Neural progenitor cell (in vitro differentiated cells): ENCODE data around the gene NBEA. TPM values are rescaled to one million over a fixed set of nuclear protein-coding genes. Genes with fewer than 3 reads are reported as not detected.

Source experiments
- DNase-seq: peaks from one replicate; pipeline ENCODE4 v3.0.0-alpha.2; 2016; ENCODE audit warnings: low spot score
- H2AFZ ChIP-seq: fragments of 200-600 bp; sonication (generic); replicated peaks from 2 replicates; pipeline ENCODE4 v1.6.1; 2016; ENCODE audit warnings: antibody characterized with exemption
- H3F3A ChIP-seq: fragments of 200-600 bp; sonication (generic); 2 replicates; pipeline ENCODE4 v1.6.1; 2016; ENCODE audit warnings: antibody characterized with exemption, low read depth
- H3K27ac ChIP-seq: fragments of 200-600 bp; sonication (generic); 2 replicates; pipeline ENCODE4 v1.5.1; 2016; ENCODE audit warnings: mild to moderate bottlenecking
- H3K27me3 ChIP-seq: fragments of 200-600 bp; sonication (generic); 2 replicates; pipeline ENCODE4 v1.6.1; 2016; ENCODE audit warnings: mild to moderate bottlenecking, moderate library complexity
- H3K36me3 ChIP-seq: fragments of 200-600 bp; sonication (generic); 2 replicates; pipeline ENCODE4 v1.5.1; 2016
- H3K4me1 ChIP-seq: fragments of 200-600 bp; sonication (generic); 2 replicates; pipeline ENCODE4 v1.6.1; 2016; ENCODE audit warnings: mixed run types
- H3K4me2 ChIP-seq: fragments of 200-600 bp; sonication (generic); 2 replicates; pipeline ENCODE4 v1.6.1; 2016
- H3K4me3 ChIP-seq: fragments of 200-600 bp; sonication (generic); 2 replicates; pipeline ENCODE4 v1.5.1; 2016
- H3K79me2 ChIP-seq: fragments of 200-600 bp; sonication (generic); 2 replicates; pipeline ENCODE4 v1.6.1; 2016; ENCODE audit warnings: low read depth
- H3K9ac ChIP-seq: fragments of 200-600 bp; sonication (generic); 2 replicates; pipeline ENCODE4 v1.6.1; 2016
- H3K9me3 ChIP-seq: fragments of 200-600 bp; sonication (generic); 2 replicates; pipeline ENCODE4 v1.5.1; 2016; ENCODE audit warnings: low read depth
- H4K20me1 ChIP-seq: fragments of 200-600 bp; sonication (generic); 2 replicates; pipeline ENCODE4 v1.6.1; 2016; ENCODE audit warnings: low read depth
- H3K27ac Mint-ChIP-seq: 3 replicates; pipeline ENCODE4 v1.8.0; 2021; ENCODE audit warnings: mixed read lengths
- H3K27me3 Mint-ChIP-seq: 2 replicates; pipeline ENCODE4 v1.8.0; 2022; ENCODE audit warnings: low read depth, mild to moderate bottlenecking, inconsistent platforms, moderate library complexity, mixed read lengths; ENCODE audit not compliant: insufficient read depth
- H3K36me3 Mint-ChIP-seq: 3 replicates; pipeline ENCODE4 v1.8.0; 2021; ENCODE audit warnings: mixed read lengths
- H3K4me1 Mint-ChIP-seq: 3 replicates; pipeline ENCODE4 v1.8.0; 2021; ENCODE audit warnings: mixed read lengths
- H3K4me3 Mint-ChIP-seq: 3 replicates; pipeline ENCODE4 v1.8.0; 2021; ENCODE audit warnings: mild to moderate bottlenecking, moderate library complexity, mixed read lengths
- H3K9me3 Mint-ChIP-seq: 3 replicates; pipeline ENCODE4 v1.8.0; 2020; ENCODE audit warnings: mixed read lengths
- EZH2 ChIP-seq: fragments of 200-600 bp; sonication (generic); IDR thresholded peaks from 2 replicates; pipeline ENCODE4 v1.6.1; 2017; ENCODE audit warnings: antibody characterized with exemption, mild to moderate bottlenecking, moderate library complexity
- EZH2phosphoT487 ChIP-seq: fragments of 200-600 bp; sonication (generic); IDR thresholded peaks from 2 replicates; pipeline ENCODE4 v1.6.1; 2017; ENCODE audit warnings: antibody characterized with exemption
- total RNA-seq: library from RNA; depleted of rRNA; stranded (reverse); fragments of >200 nt; gene quantifications from 2 replicates; pipeline ENCODE4 v1.2.3, GENCODE V29; 2015; ENCODE audit warnings: low replicate concordance
- TF ChIP-seq, protein P1 (sequence below): fragments of 200-600 bp; sonication (generic); IDR thresholded peaks from 2 replicates; pipeline ENCODE4 v1.5.1; 2017; ENCODE audit warnings: antibody characterized with exemption, mild to moderate bottlenecking

The NBEA gene
- total RNA-seq, 1 donor from 2014 or later, result 31.0 TPM

DNA sequence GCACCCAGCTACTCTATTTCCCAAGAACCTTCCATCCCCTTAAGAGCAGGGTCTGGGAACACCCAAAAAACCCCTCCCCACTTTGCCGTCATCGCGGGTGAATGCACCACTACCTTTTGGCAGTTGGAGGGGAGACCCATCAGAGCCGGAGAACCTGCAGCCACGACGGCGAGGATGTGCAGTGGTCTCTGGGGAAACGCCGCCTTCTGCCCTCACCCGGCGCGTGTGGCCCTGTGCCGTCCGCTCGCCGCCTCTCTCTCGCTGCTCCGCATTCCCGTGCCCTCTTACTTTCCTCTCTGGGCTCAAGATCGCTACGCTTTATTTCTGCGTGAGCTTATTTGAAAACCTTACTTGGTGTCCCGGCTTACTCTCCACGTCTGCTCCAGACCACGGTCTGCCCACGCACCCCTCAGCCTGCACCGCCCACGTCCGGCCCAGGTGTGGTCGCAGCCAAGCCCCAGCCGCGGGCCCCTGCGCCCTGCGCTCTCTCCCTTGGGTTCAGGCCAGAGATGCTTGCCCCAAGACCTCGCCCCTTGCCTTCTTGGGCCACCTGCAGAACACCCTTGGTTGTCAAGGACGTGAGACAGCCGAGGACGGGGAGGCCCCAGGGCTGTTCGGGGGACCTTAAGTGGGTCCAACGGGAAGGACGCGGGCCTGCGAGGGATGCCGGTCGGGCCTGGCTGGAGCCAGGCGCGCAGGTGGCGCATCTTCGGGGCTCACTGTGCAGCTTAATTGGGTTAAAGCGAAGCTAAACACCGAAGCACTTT, 536.4 kb downstream of the NBEA start:
- Histone ChIP-seq H2AFZ (no peak overlapping the region), H3K4me2 (peak overlapping the region; percentile 87), H3K9ac (no peak overlapping the region), H3F3A (peaks cover 71% of the 10 kb centered on the region), H3K9me3 (no peaks in the 10 kb centered on the region), H3K4me1 (peaks cover 44% of the 10 kb centered on the region), H4K20me1 (peaks cover 72% of the 10 kb centered on the region), H3K36me3 (no peaks in the 10 kb centered on the region), H3K4me3 (peak overlapping the region; percentile 46), H3K79me2 (no peaks in the 10 kb centered on the region), H3K27ac (no peak overlapping the region), H3K27me3 (peaks cover 71% of the 10 kb centered on the region)
- Mint-ChIP-seq H3K4me1 (peaks cover 42% of the 10 kb centered on the region), H3K36me3 (no peaks in the 10 kb centered on the region), H3K4me3 (peak overlapping the region; percentile 72), H3K9me3 (no peaks in the 10 kb centered on the region), H3K27ac (no peak overlapping the region), H3K27me3 (peaks cover 58% of the 10 kb centered on the region)
- peak; percentile 55 for TF ChIP-seq EZH2
- TF ChIP-seq, protein P1, sequence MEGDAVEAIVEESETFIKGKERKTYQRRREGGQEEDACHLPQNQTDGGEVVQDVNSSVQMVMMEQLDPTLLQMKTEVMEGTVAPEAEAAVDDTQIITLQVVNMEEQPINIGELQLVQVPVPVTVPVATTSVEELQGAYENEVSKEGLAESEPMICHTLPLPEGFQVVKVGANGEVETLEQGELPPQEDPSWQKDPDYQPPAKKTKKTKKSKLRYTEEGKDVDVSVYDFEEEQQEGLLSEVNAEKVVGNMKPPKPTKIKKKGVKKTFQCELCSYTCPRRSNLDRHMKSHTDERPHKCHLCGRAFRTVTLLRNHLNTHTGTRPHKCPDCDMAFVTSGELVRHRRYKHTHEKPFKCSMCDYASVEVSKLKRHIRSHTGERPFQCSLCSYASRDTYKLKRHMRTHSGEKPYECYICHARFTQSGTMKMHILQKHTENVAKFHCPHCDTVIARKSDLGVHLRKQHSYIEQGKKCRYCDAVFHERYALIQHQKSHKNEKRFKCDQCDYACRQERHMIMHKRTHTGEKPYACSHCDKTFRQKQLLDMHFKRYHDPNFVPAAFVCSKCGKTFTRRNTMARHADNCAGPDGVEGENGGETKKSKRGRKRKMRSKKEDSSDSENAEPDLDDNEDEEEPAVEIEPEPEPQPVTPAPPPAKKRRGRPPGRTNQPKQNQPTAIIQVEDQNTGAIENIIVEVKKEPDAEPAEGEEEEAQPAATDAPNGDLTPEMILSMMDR, result no peak
- peak; percentile 40 for TF ChIP-seq EZH2phosphoT487
- peak; percentile 82 for DNase-seq

GRCh38 chr13:35479038-35479492, 537.0 kb downstream of the NBEA start:
- Mint-ChIP-seq H3K4me3 (peak overlapping the region; percentile 72), H3K27ac (no peak overlapping the region), H3K9me3 (no peaks in the 10 kb centered on the region), H3K27me3 (peaks cover 53% of the 10 kb centered on the region), H3K36me3 (no peaks in the 10 kb centered on the region), H3K4me1 (peaks cover 42% of the 10 kb centered on the region)
- Histone ChIP-seq H3K36me3 (no peaks in the 10 kb centered on the region), H3F3A (peaks cover 71% of the 10 kb centered on the region), H4K20me1 (peaks cover 66% of the 10 kb centered on the region), H3K4me2 (peak overlapping the region; percentile 87), H3K9ac (no peak overlapping the region), H3K9me3 (no peaks in the 10 kb centered on the region), H3K27me3 (peaks cover 64% of the 10 kb centered on the region), H3K27ac (no peak overlapping the region), H3K4me3 (peak overlapping the region; percentile 46), H3K79me2 (no peaks in the 10 kb centered on the region), H2AFZ (no peak overlapping the region), H3K4me1 (peaks cover 44% of the 10 kb centered on the region)
- peak; percentile 81 for DNase-seq
- TF ChIP-seq EZH2phosphoT487, result no peak
- TF ChIP-seq, protein P1, result no peak
- no peak for TF ChIP-seq EZH2

GRCh38 chr13:35479706-35480105, 537.6 kb downstream of the NBEA start:
- H3K9ac ChIP-seq, result no peak overlapping the region
- Mint-ChIP-seq H3K36me3 (no peaks in the 10 kb centered on the region), H3K4me1 (peaks cover 39% of the 10 kb centered on the region), H3K4me3 (no peak overlapping the region), H3K27ac (no peak overlapping the region), H3K27me3 (peaks cover 49% of the 10 kb centered on the region), H3K9me3 (no peaks in the 10 kb centered on the region)
- TF ChIP-seq, protein P1, result no peak
- TF ChIP-seq EZH2, result no peak
- no peak for TF ChIP-seq EZH2phosphoT487
- no peak for DNase-seq
- H2AFZ ChIP-seq, result no peak overlapping the region
- H3K79me2 ChIP-seq, result no peaks in the 10 kb centered on the region
- H3K27ac ChIP-seq, result no peak overlapping the region
- peaks cover 40% of the 10 kb centered on the region for H3K4me1 ChIP-seq
- peaks cover 59% of the 10 kb centered on the region for H4K20me1 ChIP-seq
- H3K4me3 ChIP-seq, result no peak overlapping the region
- peak overlapping the region; percentile 87 for H3K4me2 ChIP-seq
- peaks cover 58% of the 10 kb centered on the region for H3K27me3 ChIP-seq
- H3K36me3 ChIP-seq, result no peaks in the 10 kb centered on the region
- H3F3A ChIP-seq, result peaks cover 66% of the 10 kb centered on the region
- no peaks in the 10 kb centered on the region for H3K9me3 ChIP-seq
